HS-5 (cell line): ENCODE measurements around the gene KLHL29.

Experiments
- DNase-seq: peaks from one replicate; pipeline ENCODE4 v3.0.0-alpha.2; 2012; ENCODE audit warnings: low read depth

Gene KLHL29

GRCh38 chr2:23683001-23683400 is 298.0 kb downstream of the KLHL29 start:
- DNase-seq: no peak

- DNase-seq: no peak
Observed at GRCh38 chr2:23684395-23685176, 299.6 kb downstream of the KLHL29 start.

GRCh38 chr2:23685181-23685580 is 300.2 kb downstream of the KLHL29 start:
- DNase-seq: no peak

GRCh38 chr2:23685706-23686105 is 300.7 kb downstream of the KLHL29 start:
- no peak for DNase-seq

- no peak for DNase-seq
Observed at GRCh38 chr2:23686405-23687029, 301.5 kb downstream of the KLHL29 start.

- no peak for DNase-seq
Observed at GRCh38 chr2:23687214-23687613, 302.2 kb downstream of the KLHL29 start.

- DNase-seq: no peak
Observed at GRCh38 chr2:23687713-23688112, 302.7 kb downstream of the KLHL29 start.

GRCh38 chr2:23688486-23689130 is 303.6 kb downstream of the KLHL29 start:
- no peak for DNase-seq

- DNase-seq: no peak
Observed at GRCh38 chr2:23689131-23689700, 304.2 kb downstream of the KLHL29 start.

- no peak for DNase-seq
Observed at GRCh38 chr2:23689891-23690290, 304.9 kb downstream of the KLHL29 start.

GRCh38 chr2:23690421-23691105 is 305.6 kb downstream of the KLHL29 start:
- no peak for DNase-seq

- DNase-seq: no peak
Observed at GRCh38 chr2:23691106-23691470, 306.1 kb downstream of the KLHL29 start.

GRCh38 chr2:23691565-23691964 is 306.6 kb downstream of the KLHL29 start:
- no peak for DNase-seq

- no peak for DNase-seq
Observed at GRCh38 chr2:23692263-23692662, 307.3 kb downstream of the KLHL29 start.

GRCh38 chr2:23692851-23693605 is 308.0 kb downstream of the KLHL29 start:
- DNase-seq: no peak

GRCh38 chr2:23693606-23693951 is 308.6 kb downstream of the KLHL29 start:
- no peak for DNase-seq

- DNase-seq: no peak
Observed at GRCh38 chr2:23694058-23695045, 309.4 kb downstream of the KLHL29 start.

- DNase-seq: no peak
Observed at GRCh38 chr2:23695214-23695889, 310.4 kb downstream of the KLHL29 start.

GRCh38 chr2:23695890-23696751 is 311.1 kb downstream of the KLHL29 start:
- DNase-seq: no peak
